GM12874 (cell line): ENCODE results near the gene ZNF813.
A peak's percentile ranks its signal among the peaks of the same experiment; 100 is the strongest.

Experiments used
- TF ChIP-seq, protein P1 (sequence below): IDR thresholded peaks from 2 replicates; pipeline ENCODE4 v1.5.1; 2011; ENCODE audit warnings: low read depth, mild to moderate bottlenecking, control low read depth, low read length, moderate library complexity; ENCODE audit not compliant: insufficient read depth

Gene ZNF813

DNA sequence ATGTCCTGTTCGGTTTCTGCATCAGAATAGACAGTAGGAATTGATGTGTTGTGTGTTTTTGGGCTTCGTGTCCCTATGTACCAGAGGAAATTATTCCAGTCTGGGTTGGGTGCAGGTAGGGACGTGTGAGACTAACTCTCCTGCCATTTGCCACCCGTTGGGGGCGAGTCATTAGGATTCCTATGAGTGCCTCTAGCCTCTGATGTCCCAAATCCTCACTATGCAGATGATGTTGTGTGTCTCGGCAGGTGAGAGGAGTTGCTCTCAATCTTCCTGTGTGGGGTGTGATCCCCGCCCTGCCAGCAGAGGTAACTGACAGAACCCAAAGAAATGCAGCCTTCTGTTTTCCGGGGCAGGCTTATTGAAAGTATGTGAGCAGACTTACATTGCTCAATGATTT lies 39.2 kb downstream of the ZNF813 start:
- TF ChIP-seq, protein P1, sequence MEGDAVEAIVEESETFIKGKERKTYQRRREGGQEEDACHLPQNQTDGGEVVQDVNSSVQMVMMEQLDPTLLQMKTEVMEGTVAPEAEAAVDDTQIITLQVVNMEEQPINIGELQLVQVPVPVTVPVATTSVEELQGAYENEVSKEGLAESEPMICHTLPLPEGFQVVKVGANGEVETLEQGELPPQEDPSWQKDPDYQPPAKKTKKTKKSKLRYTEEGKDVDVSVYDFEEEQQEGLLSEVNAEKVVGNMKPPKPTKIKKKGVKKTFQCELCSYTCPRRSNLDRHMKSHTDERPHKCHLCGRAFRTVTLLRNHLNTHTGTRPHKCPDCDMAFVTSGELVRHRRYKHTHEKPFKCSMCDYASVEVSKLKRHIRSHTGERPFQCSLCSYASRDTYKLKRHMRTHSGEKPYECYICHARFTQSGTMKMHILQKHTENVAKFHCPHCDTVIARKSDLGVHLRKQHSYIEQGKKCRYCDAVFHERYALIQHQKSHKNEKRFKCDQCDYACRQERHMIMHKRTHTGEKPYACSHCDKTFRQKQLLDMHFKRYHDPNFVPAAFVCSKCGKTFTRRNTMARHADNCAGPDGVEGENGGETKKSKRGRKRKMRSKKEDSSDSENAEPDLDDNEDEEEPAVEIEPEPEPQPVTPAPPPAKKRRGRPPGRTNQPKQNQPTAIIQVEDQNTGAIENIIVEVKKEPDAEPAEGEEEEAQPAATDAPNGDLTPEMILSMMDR: no peak

GRCh38 chr19:53507523-53508442 lies 40.2 kb downstream of the ZNF813 start:
- TF ChIP-seq, protein P1: no peak

DNA sequence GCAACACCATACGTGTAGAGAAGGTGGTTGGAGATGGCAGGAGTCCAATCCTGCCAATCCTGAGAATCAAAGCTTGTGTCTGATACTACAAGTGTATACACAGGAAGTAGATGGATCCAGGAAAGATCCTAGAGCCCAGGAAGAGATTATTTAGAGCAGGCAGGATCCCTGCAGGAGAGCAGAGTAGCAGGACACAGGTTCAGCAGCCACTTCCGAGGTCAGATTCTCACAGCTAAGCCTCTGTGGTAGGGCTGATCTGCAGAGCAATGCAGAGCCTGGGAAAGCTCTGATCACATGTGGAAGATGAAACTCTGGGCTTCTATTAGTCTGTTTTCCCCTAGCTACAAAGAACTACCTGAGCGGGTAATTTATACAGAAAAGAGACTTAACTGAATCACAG lies 41.9 kb downstream of the ZNF813 start:
- TF ChIP-seq, protein P1: no peak

GRCh38 chr19:53509845-53510244 lies 42.3 kb downstream of the ZNF813 start:
- TF ChIP-seq, protein P1: no peak

GRCh38 chr19:53511357-53511756 lies 43.8 kb downstream of the ZNF813 start:
- TF ChIP-seq, protein P1: no peak

DNA sequence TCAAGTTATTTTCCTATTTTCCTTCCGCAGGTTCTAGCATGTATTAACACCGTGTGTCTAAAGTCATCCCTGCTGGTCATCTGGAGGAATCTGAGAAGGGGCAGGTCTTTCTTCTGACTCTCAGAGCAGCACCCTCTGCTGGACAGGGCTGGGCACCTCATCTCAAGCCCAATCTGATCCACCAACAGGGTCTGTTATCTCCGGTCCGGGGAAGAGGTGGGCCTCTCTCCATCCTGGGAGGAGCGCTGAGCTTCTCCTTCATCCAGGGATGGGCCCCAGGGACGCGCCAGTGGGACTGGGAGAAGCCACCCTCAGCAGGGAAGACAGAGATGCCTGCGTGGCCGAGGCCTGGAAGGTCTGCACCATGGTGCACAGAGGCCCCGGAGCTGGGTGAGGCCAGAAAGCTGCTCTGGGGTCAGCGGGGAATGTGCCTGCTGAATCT lies 44.4 kb downstream of the ZNF813 start:
- TF ChIP-seq, protein P1: peak; percentile 50

GRCh38 chr19:53517114-53517741 lies 49.7 kb downstream of the ZNF813 start:
- TF ChIP-seq, protein P1: no peak
